Right hindlimb (tissue), 1 donor: ENCODE results near the gene FAM167B.

ENCODE experiments used
- DNase-seq: peaks from one replicate; pipeline ENCODE4 v3.0.0-alpha.2; 2018

FAM167B gene

DNA sequence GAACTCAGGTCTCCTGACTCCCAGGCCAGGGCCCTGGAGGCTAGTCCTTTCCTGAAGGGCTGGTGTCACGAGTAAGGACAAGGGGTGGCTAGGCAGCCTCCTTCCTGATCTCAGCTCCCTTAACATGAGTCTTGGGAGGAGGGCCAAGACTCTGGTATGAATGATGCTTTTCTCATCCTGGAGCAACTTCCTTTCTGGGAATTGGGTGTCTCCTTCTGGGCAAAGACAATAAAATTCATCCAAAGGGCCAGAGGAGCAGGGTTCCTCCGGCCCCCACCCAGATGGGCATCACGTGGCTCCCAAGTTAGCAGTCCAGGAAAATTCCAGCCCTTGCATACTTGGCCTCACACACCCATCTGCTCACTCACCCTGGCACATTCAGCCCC is at the start of gene FAM167B:
Gene FAM167B, plus strand, starts transcription at position 335 of the 386 bp plus-strand sequence. CDS start 200 bp downstream, outside the sequence.
- peak; percentile 46 for DNase-seq

DNA sequence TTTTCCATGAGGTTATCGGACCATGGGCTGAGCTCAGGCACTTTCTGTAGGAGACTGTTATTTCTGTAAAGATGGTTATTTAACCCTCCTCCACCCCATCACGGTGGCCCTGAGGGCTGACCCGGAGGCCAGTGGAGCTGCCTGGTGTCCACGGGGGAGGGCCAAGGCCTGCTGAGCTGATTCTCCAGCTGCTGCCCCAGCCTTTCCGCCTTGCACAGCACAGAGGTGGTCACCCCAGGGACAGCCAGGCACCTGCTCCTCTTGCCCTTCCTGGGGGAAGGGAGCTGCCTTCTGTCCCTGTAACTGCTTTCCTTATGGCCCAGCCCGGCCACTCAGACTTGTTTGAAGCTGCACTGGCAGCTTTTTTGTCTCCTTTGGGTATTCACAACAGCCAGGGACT is 49.2 kb upstream of the FAM167B start:
- no peak for DNase-seq

- no peak for DNase-seq
Observed at GRCh38 chr1:32198237-32199042, 48.6 kb upstream of the FAM167B start.

DNA sequence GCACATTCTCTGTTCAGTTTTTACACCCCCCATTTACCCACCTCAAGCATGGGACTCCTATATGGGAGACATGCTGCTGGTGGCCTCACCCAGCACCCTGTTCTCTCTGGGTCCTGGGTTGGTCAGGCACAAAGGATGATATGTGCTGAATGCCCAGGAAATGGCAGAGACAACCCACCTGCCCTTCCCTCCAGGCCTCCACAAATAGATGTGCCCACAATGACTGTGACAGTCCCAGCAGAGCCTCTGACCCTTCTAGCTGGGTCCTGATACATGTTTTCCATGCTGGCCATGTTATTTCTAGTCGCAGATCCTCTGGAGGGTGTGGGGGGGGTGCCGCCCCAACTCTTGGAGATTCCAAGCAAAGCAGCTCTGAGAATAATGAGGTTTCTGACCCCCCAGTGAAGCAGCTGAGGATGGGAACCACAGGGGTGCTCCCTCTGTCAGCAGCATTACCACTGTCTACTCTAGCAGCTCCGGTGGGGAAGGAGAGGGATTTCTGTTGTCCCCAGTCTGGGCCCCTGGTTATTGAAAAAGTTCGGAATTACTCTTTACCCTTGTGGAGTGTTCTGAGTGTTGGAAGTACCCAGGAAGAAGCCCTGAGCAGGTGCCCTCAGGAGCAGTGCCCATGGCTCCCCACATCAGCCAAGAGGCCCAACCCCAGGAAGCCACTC is 47.8 kb upstream of the FAM167B start:
- no peak for DNase-seq

- DNase-seq, result peak; percentile 66
Observed at GRCh38 chr1:32199717-32200072, 47.3 kb upstream of the FAM167B start.

DNA sequence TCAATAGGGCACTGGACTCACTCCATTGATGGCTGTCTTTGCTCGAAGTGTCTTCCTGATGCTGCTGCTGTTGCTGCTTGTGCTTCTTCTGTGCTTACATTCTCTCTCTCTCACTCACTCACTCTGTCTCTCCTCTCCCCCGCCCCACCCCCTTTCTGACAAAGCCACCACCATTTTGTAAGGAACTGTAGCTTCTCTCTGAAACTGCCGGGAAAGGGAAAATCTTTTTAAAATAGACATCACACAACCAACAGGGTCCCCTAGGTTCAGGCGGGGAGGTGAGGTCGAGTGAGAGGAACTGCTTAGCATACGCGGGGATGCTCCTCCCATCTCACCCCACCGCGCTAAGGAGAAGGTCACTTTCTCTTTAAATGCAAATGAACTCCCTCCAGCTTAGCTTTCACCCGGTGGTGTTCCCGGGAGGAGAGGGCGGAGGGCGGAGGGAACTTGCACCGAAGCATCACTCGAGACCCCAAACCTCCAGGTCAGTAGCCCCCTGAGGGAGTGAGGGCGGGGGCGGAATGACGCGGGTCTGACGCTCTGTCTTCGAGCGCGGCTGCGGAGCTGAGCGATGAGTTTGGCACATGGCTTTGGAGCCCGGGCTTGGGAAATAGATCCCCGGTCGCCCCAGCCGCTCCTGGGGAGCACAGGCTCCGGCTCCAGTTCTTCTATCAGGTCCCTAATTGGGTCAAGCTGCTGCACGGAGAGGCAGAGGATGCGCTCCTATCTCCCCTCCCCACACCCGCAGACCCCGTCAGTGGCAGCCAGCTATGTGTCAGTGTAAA is 46.6 kb upstream of the FAM167B start, which contains the start of gene CCDC28B:
Gene CCDC28B, plus strand, starts transcription at position 370 of the 785 bp plus-strand sequence. CDS start 1,341 bp downstream, outside the sequence.
- peak; percentile 88 for DNase-seq

DNA sequence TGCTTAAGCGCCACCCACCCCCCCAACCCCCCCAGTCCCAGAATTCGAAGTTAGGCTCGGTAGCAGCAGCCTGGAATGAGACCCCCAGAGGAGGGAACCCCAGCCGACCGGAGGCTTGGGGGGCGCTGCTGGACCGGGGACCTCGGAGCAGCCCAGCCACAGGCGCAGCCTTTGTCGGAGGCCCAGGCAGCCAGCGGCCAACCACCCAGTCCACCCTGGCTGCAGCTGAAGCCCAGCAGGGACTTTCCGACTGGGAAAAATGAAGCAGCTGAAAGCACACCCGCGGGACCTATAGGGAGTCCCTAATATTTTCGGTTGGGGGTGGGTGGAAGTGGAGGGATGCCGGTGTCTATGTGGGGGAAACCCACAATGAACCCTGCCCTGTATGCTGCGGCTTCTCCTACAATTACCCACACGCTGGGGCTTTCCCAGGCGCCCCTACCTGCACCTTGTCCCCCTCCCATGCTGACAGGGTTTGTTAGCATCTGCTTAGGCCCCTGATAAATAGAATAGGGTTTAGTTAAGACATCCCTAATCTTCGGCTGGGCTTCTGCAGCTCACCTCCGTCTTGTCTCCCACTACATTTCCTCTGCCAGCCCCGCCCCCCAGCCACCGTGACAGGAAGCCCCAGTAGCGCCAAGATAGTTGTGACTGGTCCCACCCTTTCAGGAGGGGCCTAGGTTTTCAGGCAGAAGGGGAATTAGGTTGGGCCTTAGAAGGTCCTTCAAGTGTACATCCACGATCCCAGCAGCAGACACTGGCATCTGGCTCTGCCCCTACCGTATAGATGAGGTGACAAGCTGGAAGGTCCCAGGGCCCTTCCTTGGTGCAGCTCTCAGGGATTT is 45.8 kb upstream of the FAM167B start:
- peak; percentile 87 for DNase-seq

DNA sequence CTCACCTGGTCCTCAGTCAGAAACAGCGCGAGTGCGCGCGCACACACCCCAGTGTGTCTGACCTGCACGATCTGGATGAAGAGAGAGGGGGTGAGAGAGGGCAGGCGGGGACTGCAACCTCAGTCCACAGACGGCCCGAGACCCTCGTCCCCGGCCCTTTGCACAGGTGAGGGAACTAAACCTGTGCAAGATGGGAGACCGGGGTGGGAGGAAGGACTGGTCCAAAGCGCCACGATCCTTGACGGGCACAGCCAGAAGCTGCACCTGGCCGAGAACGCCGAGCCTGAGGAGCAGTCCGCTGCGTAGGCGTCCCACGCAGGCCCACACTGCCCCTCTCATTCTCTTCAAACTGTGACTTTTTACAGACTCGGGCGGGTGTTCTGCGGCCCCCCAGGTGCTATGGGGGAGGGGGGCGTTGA is 42.1 kb upstream of the FAM167B start:
- no peak for DNase-seq

- peak; percentile 92 for DNase-seq
Observed at GRCh38 chr1:32205401-32206370, 41.3 kb upstream of the FAM167B start, which contains the start of gene IQCC. Gene IQCC (plus strand): TSS chr1:32205671. CDS start chr1:32205682, 11 bp downstream.

GRCh38 chr1:32208469-32208868 is 38.6 kb upstream of the FAM167B start:
- DNase-seq, result no peak

GRCh38 chr1:32208891-32209328 is 38.1 kb upstream of the FAM167B start, which contains the start of gene DCDC2B:
Gene DCDC2B (plus strand): TSS chr1:32209089. CDS start chr1:32209094, 5 bp downstream.
- DNase-seq, result peak; percentile 54

DNA sequence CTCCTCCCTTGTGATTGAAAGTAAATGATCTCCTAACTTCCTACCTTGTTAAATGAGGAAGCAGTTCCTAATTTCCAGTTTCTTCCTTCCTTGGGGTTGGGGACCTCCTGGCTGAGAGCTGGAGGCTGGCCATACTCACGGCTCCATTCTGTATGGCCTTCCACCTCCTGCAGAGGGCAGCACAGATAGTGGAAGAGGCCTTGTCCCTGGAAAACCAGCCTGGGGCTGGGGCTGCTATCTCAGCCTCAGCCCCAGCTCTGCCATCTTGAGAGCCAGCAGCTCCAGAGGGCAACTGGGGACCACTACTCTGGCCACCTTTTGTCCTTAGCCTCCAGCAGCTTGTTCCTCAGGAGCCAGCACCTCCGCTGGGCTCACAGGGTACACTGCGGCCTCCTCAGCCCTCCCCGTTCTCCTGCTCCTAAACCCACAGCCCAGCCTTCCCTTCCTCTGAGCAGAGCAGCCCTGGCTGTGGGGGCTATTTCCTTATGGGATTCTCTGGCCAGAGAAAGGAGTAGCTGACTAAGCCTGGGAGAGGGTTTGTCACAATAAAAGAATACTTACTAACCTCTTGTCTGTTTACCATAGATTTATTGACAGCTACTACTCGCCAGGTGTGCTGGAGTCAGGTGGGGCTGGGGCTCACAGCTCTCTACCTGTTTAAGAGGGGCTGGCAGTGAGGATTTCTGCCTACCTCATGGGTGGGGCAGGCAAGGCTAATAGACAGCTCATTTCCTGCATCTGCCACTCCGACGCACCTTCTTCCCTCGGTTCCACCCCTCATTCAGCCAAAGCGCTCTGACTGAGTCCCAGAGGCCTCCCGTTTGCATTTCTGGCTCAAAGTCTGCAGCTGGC is 31.2 kb upstream of the FAM167B start:
- DNase-seq, result peak; percentile 68

GRCh38 chr1:32216566-32216965 is 30.5 kb upstream of the FAM167B start:
- DNase-seq, result no peak

DNA sequence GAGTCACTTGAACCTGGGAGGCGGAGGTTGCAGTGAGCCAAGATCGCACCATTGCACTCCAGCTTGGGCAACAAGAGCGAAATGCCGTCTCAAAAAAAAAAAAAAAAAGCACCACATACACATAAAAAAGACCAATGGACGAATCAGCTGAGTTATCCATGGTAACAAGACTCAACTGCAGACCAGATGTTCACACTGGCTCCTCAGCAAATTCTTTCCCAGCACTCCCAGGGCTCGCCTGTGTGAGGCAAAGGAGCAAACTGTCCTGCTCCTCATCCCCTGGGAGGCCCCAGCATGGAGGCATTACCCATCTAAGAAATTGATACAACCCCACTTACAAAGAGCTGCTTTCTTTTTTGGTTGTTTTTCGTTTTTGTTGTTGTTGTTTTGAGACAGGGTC is 28.0 kb upstream of the FAM167B start:
- no peak for DNase-seq

GRCh38 chr1:32220746-32221580 is 26.1 kb upstream of the FAM167B start:
- no peak for DNase-seq

- no peak for DNase-seq
Observed at GRCh38 chr1:32221581-32221979, 25.4 kb upstream of the FAM167B start.

GRCh38 chr1:32221980-32222755 is 24.9 kb upstream of the FAM167B start, which contains the start of the genes EIF3I and TMEM234:
Gene EIF3I (plus strand): TSS chr1:32222407. CDS start chr1:32222442, 35 bp downstream.
Gene TMEM234 (minus strand): TSS chr1:32222353. CDS start chr1:32222322, 31 bp downstream.
- peak; percentile 95 for DNase-seq

- no peak for DNase-seq
Observed at GRCh38 chr1:32223683-32224082, 23.3 kb upstream of the FAM167B start.
